Panc1 (cell line): Measurements from ENCODE around the gene POLN. TPM values are rescaled to one million over a fixed set of nuclear protein-coding genes. Genes with fewer than 3 reads are reported as not detected.

Experiments
- ATAC-seq: fragments of 200-7000 bp; cut with Tn5 transposase; 2 replicates; pipeline ENCODE4 v1.9.1; 2020; ENCODE audit warnings: mild to moderate bottlenecking, moderate library complexity
- BruUV-seq: library from RNA; stranded (reverse); fragments of 400-500 nt; replicated peaks from 2 replicates; lab custom pipeline; 2021; lab: Mats Ljungman, UMichigan
- CTCF ChIA-PET: fragments of 300-600 bp; sonication (Branson Sonifier 250); formaldehyde crosslinking; loops from one replicate; lab custom pipeline; 2022; ENCODE audit warnings: antibody characterized with exemption; lab: Charles Lee
- POLR2A ChIA-PET: fragments of 300-600 bp; sonication (Branson Sonifier 250); formaldehyde crosslinking; loops from one replicate; lab custom pipeline; 2022; ENCODE audit warnings: antibody characterized with exemption; lab: Charles Lee
- DNase-seq: peaks from one replicate; pipeline ENCODE4 v3.0.0-alpha.2; 2010; ENCODE audit warnings: low read depth, low spot score
- H3K27ac ChIP-seq: 2 replicates; pipeline ENCODE4 v1.5.1; 2011; ENCODE audit warnings: mild to moderate bottlenecking, low read length, inconsistent platforms
- H3K27me3 ChIP-seq: fragments of 200-500 bp; sonication (Bioruptor generic); 2 replicates; pipeline ENCODE4 v1.6.0; 2014; ENCODE audit warnings: low read length, inconsistent platforms; ENCODE audit not compliant: control insufficient read depth, insufficient read depth
- H3K36me3 ChIP-seq: fragments of 200-500 bp; sonication (Bioruptor generic); 2 replicates; pipeline ENCODE4 v1.5.1; 2014; ENCODE audit warnings: inconsistent platforms, mild to moderate bottlenecking, low read length, moderate library complexity; ENCODE audit not compliant: control insufficient read depth, insufficient read depth
- H3K4me1 ChIP-seq: 2 replicates; pipeline ENCODE4 v1.5.1; 2011; ENCODE audit warnings: inconsistent platforms, mild to moderate bottlenecking, low read length, moderate library complexity; ENCODE audit not compliant: control insufficient read depth, insufficient read depth
- H3K4me3 ChIP-seq, 2 experiments: 2 replicates each; pipeline ENCODE4 v1.5.1; 2011 to 2012; ENCODE audit warnings: low read depth in 2 of 2, low read length in 2 of 2, mild to moderate bottlenecking in 2 of 2, inconsistent platforms in 1 of 2, moderate library complexity in 1 of 2
- H3K9me3 ChIP-seq: fragments of 200-500 bp; sonication (Bioruptor generic); 2 replicates; pipeline ENCODE4 v1.5.1; 2014; ENCODE audit warnings: low read depth, mild to moderate bottlenecking, inconsistent platforms, low read length, moderate library complexity; ENCODE audit not compliant: control insufficient read depth, insufficient read depth
- CTCF ChIP-seq: fragments of 450-650 bp; IDR thresholded peaks from 2 replicates; pipeline ENCODE4 v1.5.1; 2017; ENCODE audit warnings: mild to moderate bottlenecking
- POLR2AphosphoS5 ChIP-seq: IDR thresholded peaks from 2 replicates; pipeline ENCODE4 v1.6.1; 2012; ENCODE audit warnings: mild to moderate bottlenecking, low read depth, low read length, moderate library complexity
- REST ChIP-seq, 2 experiments: IDR thresholded peaks; 2 replicates each; pipeline ENCODE4 v1.6.1; 2011 to 2012; ENCODE audit warnings: low read depth in 2 of 2, control low read depth in 1 of 2, low read length in 1 of 2, mild to moderate bottlenecking in 1 of 2, moderate library complexity in 1 of 2; ENCODE audit not compliant: insufficient read depth in 1 of 2
- SIN3A ChIP-seq: IDR thresholded peaks from 2 replicates; pipeline ENCODE4 v1.6.1; 2012; ENCODE audit warnings: low read depth, mild to moderate bottlenecking, low read length, moderate library complexity, borderline replicate concordance; ENCODE audit not compliant: insufficient read depth
- TCF7L2 ChIP-seq: IDR thresholded peaks from 2 replicates; pipeline ENCODE4 v1.6.1; 2011; ENCODE audit warnings: mild to moderate bottlenecking, low read depth, low read length, inconsistent platforms
- in situ Hi-C: cut with HindIII; loops from 2 replicates; pipeline ENCODE4 v1.10.0; 2016; ENCODE audit warnings: low sequenced_read_pairs, low pct_unique_long_range_greater_than_20kb
- intact Hi-C: fragments of 100-400 bp; cut with micrococcal nuclease; formaldehyde crosslinking; loops from one replicate; pipeline ENCODE4 v1.10.0; 2022; ENCODE audit not compliant: unreplicated experiment
- total RNA-seq: library from RNA; stranded (reverse); gene quantifications from one replicate; pipeline ENCODE4 v1.2.1, GENCODE V29; 2021; ENCODE audit not compliant: unreplicated experiment

The POLN gene
- total RNA-seq, 1 experiment from 2014 or later, result 4.3 TPM

GRCh38 chr4:2247128-2248043 lies 5.5 kb upstream of the POLN start:
- in situ Hi-C loops, result no loop called here
- ChIA-PET POLR2A (no interaction called here), CTCF (no interaction called here)
- Histone ChIP-seq H3K4me3 (no peak overlapping the region), H3K36me3 (no peaks in the 10 kb centered on the region), H3K27ac (no peak overlapping the region), H3K27me3 (no peaks in the 10 kb centered on the region), H3K9me3 (no peaks in the 10 kb centered on the region), H3K4me1 (peaks cover 6% of the 10 kb centered on the region)
- intact Hi-C loops, result no loop called here
- TF ChIP-seq CTCF, result no peak
- no peak for TF ChIP-seq SIN3A
- TF ChIP-seq REST (IDR thresholded peaks at IDR 0.05; ENCODE audit: insufficient read depth in 1 of 2, low read depth in 2 of 2, low read length in 1 of 2), result no peak
- TF ChIP-seq TCF7L2, result no peak
- no peak for TF ChIP-seq POLR2AphosphoS5
- no TSS peak for BruUV-seq
- DNase-seq (no peak), ATAC-seq (no peak)

- Histone ChIP-seq H3K36me3 (no peaks in the 10 kb centered on the region), H3K9me3 (no peaks in the 10 kb centered on the region), H3K27me3 (no peaks in the 10 kb centered on the region), H3K4me3 (no peak overlapping the region), H3K27ac (no peak overlapping the region), H3K4me1 (peaks cover 6% of the 10 kb centered on the region)
- ATAC-seq (no peak), DNase-seq (no peak)
- intact Hi-C loops, result no loop called here
- TF ChIP-seq TCF7L2 (no peak), REST (IDR thresholded peaks at IDR 0.05; ENCODE audit: insufficient read depth in 1 of 2, low read depth in 2 of 2, low read length in 1 of 2) (no peak), POLR2AphosphoS5 (no peak), CTCF (no peak), SIN3A (no peak)
- BruUV-seq, result no TSS peak
- ChIA-PET POLR2A (no interaction called here), CTCF (no interaction called here)
- in situ Hi-C loops, result no loop called here
These were observed 4.6 kb upstream of the POLN start for GRCh38 chr4:2246384-2247127.
